ENCODE results near the gene PRKCZ. TPM values are rescaled to one million over a fixed set of nuclear protein-coding genes. Genes with fewer than 3 reads are reported as not detected.
A peak's percentile ranks its signal among the peaks of the same experiment; 100 is the strongest.

The PRKCZ gene
- total RNA-seq, 3 donors from 2014 or later, result 0.64 to 17.9 (median 12.5) TPM

DNA sequence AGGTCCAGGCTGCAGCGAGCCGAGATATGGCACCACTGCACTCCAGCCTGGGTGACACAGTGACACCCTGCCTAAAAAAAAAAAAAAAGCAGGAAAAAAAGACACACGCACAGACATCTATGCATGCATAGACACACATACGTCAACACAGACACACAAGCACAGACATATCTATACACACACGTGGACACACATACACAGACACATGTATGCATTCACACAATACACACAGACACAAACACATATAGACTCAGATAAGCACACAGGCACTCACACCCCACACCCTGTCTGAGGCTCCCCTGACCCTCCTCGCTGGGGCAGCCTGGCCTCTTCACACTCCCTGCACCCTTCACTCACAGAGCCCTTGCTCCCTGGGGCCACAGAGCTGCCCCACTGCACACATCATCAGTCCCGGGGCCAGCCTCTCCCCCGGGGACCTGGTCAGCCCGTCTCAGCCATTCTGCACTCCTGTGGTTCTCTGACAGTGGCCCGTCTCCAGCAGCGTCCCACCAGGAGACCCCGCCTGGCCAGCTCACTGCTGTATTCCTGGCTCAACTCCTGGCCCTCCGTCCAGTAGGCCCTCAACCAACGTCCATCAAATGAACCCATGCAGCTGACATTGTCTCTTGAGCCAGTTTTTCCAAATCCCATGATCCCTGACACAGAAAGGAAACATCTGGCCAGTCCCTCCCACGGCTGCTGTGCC lies 4.6 kb upstream of the PRKCZ start:
- intact Hi-C loops (cut with DNase I; ENCODE audit: low total_unique reads), result no loop called here
- DNase-seq (ENCODE audit: low spot score in 2 of 2), result no peak

DNA sequence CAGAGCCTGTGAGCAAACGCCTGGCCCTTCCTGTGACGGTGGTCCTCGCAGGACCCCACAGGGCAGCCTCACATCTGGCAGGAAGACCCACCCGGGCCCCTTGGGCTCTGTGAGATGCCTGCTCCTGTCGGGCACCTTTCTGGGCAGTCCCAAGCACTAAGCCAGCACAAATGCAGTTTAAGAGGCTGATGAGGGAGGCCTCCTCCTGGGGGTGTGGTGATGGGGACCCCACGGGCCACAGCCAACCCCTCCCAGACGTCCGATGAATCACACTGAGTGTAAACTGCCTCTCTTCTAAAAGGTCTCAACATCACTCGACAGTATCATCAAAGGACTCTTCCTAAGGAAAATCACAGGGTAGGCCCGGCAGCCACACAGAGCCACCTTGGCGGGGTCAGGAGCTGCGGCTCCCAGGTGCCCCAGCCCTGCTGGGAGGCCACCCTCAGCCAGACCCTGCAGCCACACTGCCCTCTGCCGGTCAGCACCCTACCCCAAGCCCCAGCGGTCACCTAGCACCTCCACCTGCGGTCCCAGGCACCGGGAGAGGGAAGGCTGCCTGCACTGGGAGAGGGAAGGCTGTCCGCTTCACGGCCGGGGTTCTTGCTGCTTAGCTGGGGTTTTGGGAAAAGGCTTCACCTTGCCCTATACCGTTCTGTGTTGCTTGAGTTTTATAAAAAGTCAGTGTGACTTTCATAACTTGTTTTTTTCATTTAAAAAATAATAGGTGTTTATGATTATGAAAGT lies 3.9 kb upstream of the PRKCZ start:
- peak; percentile 34 to 79 for DNase-seq (ENCODE audit: low spot score in 2 of 2)
- TF ChIP-seq POLR2A (IDR thresholded peaks at IDR 0.05) (no peak), POLR2AphosphoS5 (IDR thresholded peaks at IDR 0.05) (no peak)
- TF ChIP-seq, protein P1, sequence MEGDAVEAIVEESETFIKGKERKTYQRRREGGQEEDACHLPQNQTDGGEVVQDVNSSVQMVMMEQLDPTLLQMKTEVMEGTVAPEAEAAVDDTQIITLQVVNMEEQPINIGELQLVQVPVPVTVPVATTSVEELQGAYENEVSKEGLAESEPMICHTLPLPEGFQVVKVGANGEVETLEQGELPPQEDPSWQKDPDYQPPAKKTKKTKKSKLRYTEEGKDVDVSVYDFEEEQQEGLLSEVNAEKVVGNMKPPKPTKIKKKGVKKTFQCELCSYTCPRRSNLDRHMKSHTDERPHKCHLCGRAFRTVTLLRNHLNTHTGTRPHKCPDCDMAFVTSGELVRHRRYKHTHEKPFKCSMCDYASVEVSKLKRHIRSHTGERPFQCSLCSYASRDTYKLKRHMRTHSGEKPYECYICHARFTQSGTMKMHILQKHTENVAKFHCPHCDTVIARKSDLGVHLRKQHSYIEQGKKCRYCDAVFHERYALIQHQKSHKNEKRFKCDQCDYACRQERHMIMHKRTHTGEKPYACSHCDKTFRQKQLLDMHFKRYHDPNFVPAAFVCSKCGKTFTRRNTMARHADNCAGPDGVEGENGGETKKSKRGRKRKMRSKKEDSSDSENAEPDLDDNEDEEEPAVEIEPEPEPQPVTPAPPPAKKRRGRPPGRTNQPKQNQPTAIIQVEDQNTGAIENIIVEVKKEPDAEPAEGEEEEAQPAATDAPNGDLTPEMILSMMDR (IDR thresholded peaks at IDR 0.05), result peak in 2 of 3 donors; percentile 56 to 60
- H3K4me1 ChIP-seq, result peaks cover 3 to 4% of the 10 kb centered on the region in 2 donors
- intact Hi-C loops (cut with DNase I; ENCODE audit: low total_unique reads), result no loop called here
- peak overlapping the region in 1 of 2 donors; percentile 9 for H3K27ac ChIP-seq
- H3K4me3 ChIP-seq, result no peak overlapping the region
- no peaks in the 10 kb centered on the region for H3K36me3 ChIP-seq
- H3K27me3 ChIP-seq, result peaks cover 5 to 12% of the 10 kb centered on the region in 2 donors
- no peaks in the 10 kb centered on the region for H3K9me3 ChIP-seq

More for the DNA sequence above, 4.6 kb upstream of the PRKCZ start:
- Histone ChIP-seq H3K4me3 (no peak overlapping the region), H3K27ac (no peak overlapping the region), H3K4me1 (peaks cover 3 to 4% of the 10 kb centered on the region in 2 donors), H3K36me3 (no peaks in the 10 kb centered on the region), H3K9me3 (no peaks in the 10 kb centered on the region), H3K27me3 (peaks cover 5 to 12% of the 10 kb centered on the region in 2 donors)
- TF ChIP-seq POLR2AphosphoS5 (IDR thresholded peaks at IDR 0.05) (no peak), POLR2A (IDR thresholded peaks at IDR 0.05) (no peak)
- TF ChIP-seq, protein P1 (IDR thresholded peaks at IDR 0.05), result no peak

DNA sequence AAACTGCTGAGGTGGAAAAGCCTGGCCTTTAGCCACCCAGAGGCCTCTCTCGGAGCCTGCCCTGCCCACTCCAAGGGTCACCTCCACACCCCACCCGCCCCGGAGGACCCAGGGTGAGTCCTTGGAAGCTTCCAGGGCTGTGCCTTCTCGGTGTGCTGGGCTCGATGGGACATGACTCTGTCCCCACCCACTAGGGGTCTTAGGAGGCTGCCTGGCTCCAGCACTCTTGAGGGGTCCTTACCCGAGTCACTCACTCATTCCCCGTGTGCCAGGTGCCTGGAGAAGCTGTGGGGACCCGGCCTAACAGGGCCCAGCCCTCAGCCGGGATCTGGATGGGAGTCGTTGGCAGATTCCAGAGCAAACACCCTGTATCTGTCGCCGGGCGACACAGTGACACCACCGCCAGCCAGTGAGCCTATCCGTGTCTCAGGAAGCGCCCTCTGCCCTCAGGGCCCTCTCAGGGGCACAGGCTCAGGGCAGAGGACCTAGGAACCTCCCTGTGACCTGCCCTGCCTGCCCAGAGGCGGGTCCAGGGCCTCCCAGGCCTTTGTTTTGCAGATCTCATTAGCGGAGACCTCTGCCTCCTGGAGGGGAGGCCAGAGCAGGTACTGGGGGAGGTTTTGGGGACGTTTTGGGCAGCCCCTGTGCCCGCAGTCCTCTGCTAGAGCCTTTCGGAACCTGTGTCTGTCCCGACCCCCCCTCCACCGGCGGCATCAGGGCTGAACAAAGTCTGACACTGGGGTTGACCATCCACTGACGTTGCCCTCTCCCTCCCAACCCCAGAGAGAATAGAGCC lies 3.1 kb upstream of the PRKCZ start:
- intact Hi-C loops (cut with DNase I; ENCODE audit: low total_unique reads), result no loop called here
- peaks cover 5 to 12% of the 10 kb centered on the region in 2 donors for H3K27me3 ChIP-seq

DNA sequence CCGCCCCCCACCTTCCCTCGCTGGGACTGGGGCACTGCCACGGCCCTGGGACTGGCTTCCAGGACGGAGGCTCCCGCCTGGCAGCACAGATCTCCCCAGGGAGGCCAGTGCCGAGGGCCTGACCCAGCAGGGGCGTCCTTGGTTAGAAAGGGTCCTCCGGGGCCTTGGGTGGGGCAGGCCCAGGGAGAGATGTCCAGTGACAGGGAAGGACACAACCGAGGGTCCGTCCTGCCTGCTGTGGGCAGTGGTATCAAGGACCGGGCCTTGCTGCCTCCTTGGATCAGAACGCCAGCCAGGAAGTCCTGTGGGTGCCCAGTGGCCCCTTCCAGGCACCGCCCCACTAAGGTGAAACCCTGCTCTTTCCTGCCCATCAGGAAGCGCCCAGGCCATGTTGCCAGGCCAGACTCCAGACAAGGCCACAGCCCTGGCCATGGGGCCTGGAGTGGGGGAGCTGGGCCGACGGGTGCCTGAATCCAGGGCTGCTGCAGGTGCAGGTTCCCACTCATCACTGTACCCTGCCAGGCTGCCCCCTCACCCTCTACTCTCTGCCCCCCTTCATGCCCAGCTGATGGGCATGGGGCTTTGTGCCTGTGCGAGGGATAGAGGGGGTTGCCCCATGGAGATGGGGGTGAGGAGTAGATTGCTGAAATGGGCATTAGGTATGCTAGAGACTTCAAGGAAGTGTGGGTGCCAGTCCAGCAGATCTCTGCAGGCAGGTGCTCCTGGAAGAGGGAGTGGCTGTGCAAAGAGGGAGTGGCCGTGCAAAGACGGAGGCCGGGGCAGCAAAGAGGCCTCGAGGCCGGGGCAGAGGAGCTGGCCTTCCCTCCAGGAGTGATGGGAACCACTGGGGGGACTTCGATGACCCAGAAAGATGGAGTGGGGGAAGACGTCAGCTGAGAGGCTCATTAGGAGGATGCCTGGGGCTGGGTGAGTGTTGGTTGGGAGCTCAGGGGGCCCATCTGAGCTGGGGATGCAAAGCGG lies 2.2 kb upstream of the PRKCZ start:
- H3K36me3 ChIP-seq, result no peaks in the 10 kb centered on the region

More for the DNA sequence above, 3.1 kb upstream of the PRKCZ start:
- Histone ChIP-seq H3K4me3 (no peak overlapping the region), H3K36me3 (no peaks in the 10 kb centered on the region), H3K27ac (no peak overlapping the region), H3K4me1 (peaks cover 3 to 4% of the 10 kb centered on the region in 2 donors), H3K9me3 (no peaks in the 10 kb centered on the region)
- no peak for TF ChIP-seq POLR2A (IDR thresholded peaks at IDR 0.05)
- TF ChIP-seq, protein P1 (IDR thresholded peaks at IDR 0.05), result no peak
- no peak for TF ChIP-seq POLR2AphosphoS5 (IDR thresholded peaks at IDR 0.05)
- DNase-seq (ENCODE audit: low spot score in 2 of 2), result no peak

More for the DNA sequence above, 2.2 kb upstream of the PRKCZ start:
- Histone ChIP-seq H3K4me3 (no peak overlapping the region), H3K4me1 (peaks cover 3 to 4% of the 10 kb centered on the region in 2 donors), H3K9me3 (no peaks in the 10 kb centered on the region), H3K27me3 (peaks cover 5 to 12% of the 10 kb centered on the region in 2 donors), H3K27ac (no peak overlapping the region)
- TF ChIP-seq POLR2AphosphoS5 (IDR thresholded peaks at IDR 0.05) (no peak), POLR2A (IDR thresholded peaks at IDR 0.05) (no peak)
- TF ChIP-seq, protein P1 (IDR thresholded peaks at IDR 0.05), result no peak
- DNase-seq (ENCODE audit: low spot score in 2 of 2), result no peak
- intact Hi-C loops (cut with DNase I; ENCODE audit: low total_unique reads), result no loop called here
